WTC11 (cell line): ENCODE results near the gene PSMC4. TPM values are rescaled to one million over a fixed set of nuclear protein-coding genes. Genes with fewer than 3 reads are reported as not detected.

ENCODE experiments used
- ARID4B ChIP-seq: sonication (generic); formaldehyde crosslinking; IDR thresholded peaks from 2 replicates; pipeline ENCODE4 v1.8.0; 2023; ENCODE audit warnings: missing genetic modification reagents, mild to moderate bottlenecking, borderline replicate concordance
- ATF3 ChIP-seq: sonication (generic); formaldehyde crosslinking; conservative IDR thresholded peaks from 2 replicates; pipeline ENCODE4 v1.8.1; 2022; ENCODE audit warnings: mild to moderate bottlenecking, missing genetic modification reagents
- CBFB ChIP-seq: sonication (generic); formaldehyde crosslinking; IDR thresholded peaks from 2 replicates; pipeline ENCODE4 v1.8.1; 2022; ENCODE audit warnings: mild to moderate bottlenecking, low read depth, missing genetic modification reagents
- CREM ChIP-seq: sonication (generic); formaldehyde crosslinking; IDR thresholded peaks from 2 replicates; pipeline ENCODE4 v1.8.1; 2022; ENCODE audit warnings: mild to moderate bottlenecking, missing genetic modification reagents, moderate library complexity
- ERG ChIP-seq: fragments of 250-450 bp; sonication (Bioruptor Pico); IDR thresholded peaks from 2 replicates; pipeline ENCODE4 v1.8.0; 2021; ENCODE audit warnings: mild to moderate bottlenecking
- FOXP1 ChIP-seq: sonication (generic); formaldehyde crosslinking; IDR thresholded peaks from 2 replicates; pipeline ENCODE4 v1.8.0; 2022; ENCODE audit warnings: missing genetic modification reagents, mild to moderate bottlenecking, moderate library complexity, borderline replicate concordance
- FOXP4 ChIP-seq: sonication (generic); formaldehyde crosslinking; IDR thresholded peaks from 2 replicates; pipeline ENCODE4 v1.8.0; 2022; ENCODE audit warnings: mild to moderate bottlenecking, missing genetic modification reagents
- KAT7 ChIP-seq: sonication (generic); formaldehyde crosslinking; IDR thresholded peaks from 2 replicates; pipeline ENCODE4 v1.8.1; 2023; ENCODE audit warnings: missing genetic modification reagents, mild to moderate bottlenecking, borderline replicate concordance
- NFE2L1 ChIP-seq: sonication (generic); formaldehyde crosslinking; IDR thresholded peaks from 2 replicates; pipeline ENCODE4 v1.8.1; 2023; ENCODE audit warnings: missing genetic modification reagents
- NR3C1 ChIP-seq: sonication (generic); formaldehyde crosslinking; conservative IDR thresholded peaks from 2 replicates; pipeline ENCODE4 v1.8.1; 2023; ENCODE audit warnings: low read depth, mild to moderate bottlenecking, missing genetic modification reagents
- OVOL2 ChIP-seq: fragments of 250-450 bp; sonication (Bioruptor Pico); IDR thresholded peaks from 2 replicates; pipeline ENCODE4 v1.9.0; 2021; ENCODE audit warnings: mild to moderate bottlenecking, borderline replicate concordance
- SMAD4 ChIP-seq: sonication (generic); formaldehyde crosslinking; IDR thresholded peaks from 2 replicates; pipeline ENCODE4 v1.8.0; 2022; ENCODE audit warnings: mild to moderate bottlenecking, missing genetic modification reagents
- ZBTB43 ChIP-seq: sonication (generic); formaldehyde crosslinking; IDR thresholded peaks from 2 replicates; pipeline ENCODE4 v1.8.1; 2023; ENCODE audit warnings: mild to moderate bottlenecking, missing genetic modification reagents
- ZMAT4 ChIP-seq: fragments of 250-450 bp; sonication (Bioruptor Pico); IDR thresholded peaks from 2 replicates; pipeline ENCODE4 v1.9.0; 2021; ENCODE audit warnings: mild to moderate bottlenecking
- ZNF317 ChIP-seq: sonication (generic); formaldehyde crosslinking; IDR thresholded peaks from 2 replicates; pipeline ENCODE4 v1.8.1; 2023; ENCODE audit warnings: low read depth, mild to moderate bottlenecking, moderate library complexity, missing genetic modification reagents, borderline replicate concordance
- ZNF671 ChIP-seq: fragments of 250-450 bp; sonication (Bioruptor Pico); IDR thresholded peaks from 2 replicates; pipeline ENCODE4 v1.8.0; 2021; ENCODE audit warnings: mild to moderate bottlenecking
- total RNA-seq: library from RNA; stranded (reverse); gene quantifications from 3 replicates; pipeline ENCODE4 v1.2.3, GENCODE V29; 2021
- TF ChIP-seq, protein P1 (sequence below): sonication (generic); formaldehyde crosslinking; IDR thresholded peaks from 2 replicates; pipeline ENCODE4 v1.8.0; 2022; ENCODE audit warnings: mild to moderate bottlenecking, missing genetic modification reagents
- TF ChIP-seq, protein P2 (sequence below): sonication (generic); formaldehyde crosslinking; IDR thresholded peaks from 2 replicates; pipeline ENCODE4 v1.8.1; 2022; ENCODE audit warnings: missing genetic modification reagents, borderline replicate concordance
- TF ChIP-seq, protein P3 (sequence below): sonication (generic); formaldehyde crosslinking; IDR thresholded peaks from 2 replicates; pipeline ENCODE4 v1.8.0; 2022; ENCODE audit warnings: missing genetic modification reagents

PSMC4 gene
- total RNA-seq, 1 experiment from 2014 or later: 105 TPM

DNA sequence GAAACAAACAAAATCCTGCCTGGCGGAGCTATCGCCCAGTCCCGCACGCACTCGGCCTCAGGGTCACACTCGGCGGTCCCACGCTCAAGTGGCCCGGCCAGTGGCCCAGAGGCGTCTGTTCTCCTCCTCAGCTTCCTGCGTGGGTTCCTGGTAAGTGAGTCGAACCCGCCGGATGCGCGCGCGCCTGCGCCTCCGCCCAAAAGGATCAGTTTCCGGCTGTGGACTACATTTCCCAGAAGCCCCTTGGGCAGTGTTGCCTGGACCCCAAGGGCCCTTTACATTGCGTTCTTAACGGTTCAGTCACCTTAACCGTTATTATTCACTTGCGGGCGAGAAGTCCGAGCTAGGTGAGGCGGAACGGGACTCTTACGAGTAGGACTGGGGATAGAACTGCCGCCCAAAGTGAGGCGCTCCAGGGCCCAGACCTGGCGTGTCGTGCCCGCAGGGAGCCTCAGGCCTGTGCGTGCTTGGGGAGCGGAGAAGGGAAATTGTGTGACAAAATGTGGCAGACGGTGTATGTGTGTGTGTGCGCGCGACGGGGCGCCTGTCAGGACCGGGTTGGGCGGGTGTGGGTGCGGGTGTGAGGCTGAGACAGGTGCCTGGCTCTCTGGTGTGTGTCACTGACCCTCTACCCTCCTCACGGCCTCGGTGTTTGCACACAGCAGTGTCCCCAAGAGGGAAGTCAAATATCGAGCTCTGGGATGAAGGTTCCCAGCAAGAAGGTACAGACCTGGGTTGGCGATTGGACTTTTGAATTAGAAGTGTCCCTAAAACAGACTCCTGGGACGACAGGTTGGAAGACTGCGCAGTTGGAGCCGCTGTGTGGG is 26.1 kb downstream of the PSMC4 start, which contains the start of gene ZNF546 (continued):
- TF ChIP-seq FOXP1 (CRISPR knock-in tag) (peak; percentile 56; the same call in 1 of the 2 replicates), ZBTB43 (peak; percentile 53; the same call in 1 of the 2 replicates), NR3C1 (CRISPR knock-in tag) (no peak), ATF3 (CRISPR knock-in tag) (no peak), CREM (CRISPR knock-in tag) (no peak), ERG (CRISPR knock-in tag) (no peak), FOXP4 (CRISPR knock-in tag) (no peak), ZNF317 (CRISPR knock-in tag) (no peak), ARID4B (CRISPR knock-in tag) (no peak; the same call in 1 of the 2 replicates), ZMAT4 (CRISPR knock-in tag) (no peak), SMAD4 (CRISPR knock-in tag) (no peak), KAT7 (CRISPR knock-in tag) (0 out of 2 replicates have a peak, but pooled peaks have one; percentile 54), NFE2L1 (no peak), OVOL2 (CRISPR knock-in tag) (no peak), ZNF671 (CRISPR knock-in tag) (no peak), CBFB (CRISPR knock-in tag) (no peak)
- TF ChIP-seq, protein P1, sequence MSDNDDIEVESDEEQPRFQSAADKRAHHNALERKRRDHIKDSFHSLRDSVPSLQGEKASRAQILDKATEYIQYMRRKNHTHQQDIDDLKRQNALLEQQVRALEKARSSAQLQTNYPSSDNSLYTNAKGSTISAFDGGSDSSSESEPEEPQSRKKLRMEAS (CRISPR knock-in tag): peak; percentile 58
- TF ChIP-seq, protein P2, sequence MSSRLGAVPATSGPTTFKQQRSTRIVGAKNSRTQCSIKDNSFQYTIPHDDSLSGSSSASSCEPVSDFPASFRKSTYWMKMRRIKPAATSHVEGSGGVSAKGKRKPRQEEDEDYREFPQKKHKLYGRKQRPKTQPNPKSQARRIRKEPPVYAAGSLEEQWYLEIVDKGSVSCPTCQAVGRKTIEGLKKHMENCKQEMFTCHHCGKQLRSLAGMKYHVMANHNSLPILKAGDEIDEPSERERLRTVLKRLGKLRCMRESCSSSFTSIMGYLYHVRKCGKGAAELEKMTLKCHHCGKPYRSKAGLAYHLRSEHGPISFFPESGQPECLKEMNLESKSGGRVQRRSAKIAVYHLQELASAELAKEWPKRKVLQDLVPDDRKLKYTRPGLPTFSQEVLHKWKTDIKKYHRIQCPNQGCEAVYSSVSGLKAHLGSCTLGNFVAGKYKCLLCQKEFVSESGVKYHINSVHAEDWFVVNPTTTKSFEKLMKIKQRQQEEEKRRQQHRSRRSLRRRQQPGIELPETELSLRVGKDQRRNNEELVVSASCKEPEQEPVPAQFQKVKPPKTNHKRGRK (CRISPR knock-in tag): no peak
- TF ChIP-seq, protein P3, sequence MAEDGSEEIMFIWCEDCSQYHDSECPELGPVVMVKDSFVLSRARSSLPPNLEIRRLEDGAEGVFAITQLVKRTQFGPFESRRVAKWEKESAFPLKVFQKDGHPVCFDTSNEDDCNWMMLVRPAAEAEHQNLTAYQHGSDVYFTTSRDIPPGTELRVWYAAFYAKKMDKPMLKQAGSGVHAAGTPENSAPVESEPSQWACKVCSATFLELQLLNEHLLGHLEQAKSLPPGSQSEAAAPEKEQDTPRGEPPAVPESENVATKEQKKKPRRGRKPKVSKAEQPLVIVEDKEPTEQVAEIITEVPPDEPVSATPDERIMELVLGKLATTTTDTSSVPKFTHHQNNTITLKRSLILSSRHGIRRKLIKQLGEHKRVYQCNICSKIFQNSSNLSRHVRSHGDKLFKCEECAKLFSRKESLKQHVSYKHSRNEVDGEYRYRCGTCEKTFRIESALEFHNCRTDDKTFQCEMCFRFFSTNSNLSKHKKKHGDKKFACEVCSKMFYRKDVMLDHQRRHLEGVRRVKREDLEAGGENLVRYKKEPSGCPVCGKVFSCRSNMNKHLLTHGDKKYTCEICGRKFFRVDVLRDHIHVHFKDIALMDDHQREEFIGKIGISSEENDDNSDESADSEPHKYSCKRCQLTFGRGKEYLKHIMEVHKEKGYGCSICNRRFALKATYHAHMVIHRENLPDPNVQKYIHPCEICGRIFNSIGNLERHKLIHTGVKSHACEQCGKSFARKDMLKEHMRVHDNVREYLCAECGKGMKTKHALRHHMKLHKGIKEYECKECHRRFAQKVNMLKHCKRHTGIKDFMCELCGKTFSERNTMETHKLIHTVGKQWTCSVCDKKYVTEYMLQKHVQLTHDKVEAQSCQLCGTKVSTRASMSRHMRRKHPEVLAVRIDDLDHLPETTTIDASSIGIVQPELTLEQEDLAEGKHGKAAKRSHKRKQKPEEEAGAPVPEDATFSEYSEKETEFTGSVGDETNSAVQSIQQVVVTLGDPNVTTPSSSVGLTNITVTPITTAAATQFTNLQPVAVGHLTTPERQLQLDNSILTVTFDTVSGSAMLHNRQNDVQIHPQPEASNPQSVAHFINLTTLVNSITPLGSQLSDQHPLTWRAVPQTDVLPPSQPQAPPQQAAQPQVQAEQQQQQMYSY (CRISPR knock-in tag): no peak
